KMS-11 (cell line): ENCODE results near the gene COL26A1.

Experiments
- H2AFZ ChIP-seq: fragments of 200-600 bp; sonication (generic); 2 replicates; pipeline ENCODE4 v1.6.1; 2016; ENCODE audit warnings: antibody characterized with exemption, mixed run types, low read depth
- H3K27ac ChIP-seq: fragments of 200-600 bp; sonication (generic); 2 replicates; pipeline ENCODE4 v1.6.1; 2016; ENCODE audit warnings: mild to moderate bottlenecking, mixed run types
- H3K27me3 ChIP-seq: fragments of 200-600 bp; sonication (generic); 2 replicates; pipeline ENCODE4 v1.6.1; 2017; ENCODE audit warnings: mild to moderate bottlenecking, low read depth, mixed run types, moderate library complexity; ENCODE audit not compliant: insufficient read depth
- H3K36me3 ChIP-seq: fragments of 200-600 bp; sonication (generic); 2 replicates; pipeline ENCODE4 v1.6.1; 2017; ENCODE audit warnings: mild to moderate bottlenecking, mixed run types; ENCODE audit not compliant: insufficient read depth
- H3K4me1 ChIP-seq: fragments of 200-600 bp; sonication (generic); 2 replicates; pipeline ENCODE4 v1.6.1; 2016; ENCODE audit warnings: mild to moderate bottlenecking, low read depth, mixed run types; ENCODE audit not compliant: poor library complexity, severe bottlenecking
- H3K4me2 ChIP-seq: fragments of 200-600 bp; sonication (generic); 2 replicates; pipeline ENCODE4 v1.7.0; 2016; ENCODE audit warnings: mild to moderate bottlenecking, mixed run types
- H3K4me3 ChIP-seq: fragments of 200-600 bp; sonication (generic); IDR thresholded peaks from 2 replicates; pipeline ENCODE4 v1.6.1; 2017; ENCODE audit warnings: low read depth, low read length, mixed read lengths; ENCODE audit not compliant: insufficient read depth
- H3K79me2 ChIP-seq: fragments of 200-600 bp; sonication (generic); 2 replicates; pipeline ENCODE4 v1.6.1; 2016; ENCODE audit warnings: low read depth, mixed run types; ENCODE audit not compliant: insufficient read depth
- H3K9ac ChIP-seq: fragments of 200-600 bp; sonication (generic); 2 replicates; pipeline ENCODE4 v1.6.1; 2016; ENCODE audit warnings: mild to moderate bottlenecking, mixed run types
- H4K20me1 ChIP-seq: fragments of 200-600 bp; sonication (generic); 2 replicates; pipeline ENCODE4 v1.6.1; 2016; ENCODE audit warnings: mild to moderate bottlenecking, mixed run types; ENCODE audit not compliant: insufficient read depth
- CTCF ChIP-seq: fragments of 200-600 bp; sonication (generic); conservative IDR thresholded peaks from 2 replicates; pipeline ENCODE4 v1.6.1; 2017; ENCODE audit warnings: low read depth, mild to moderate bottlenecking, antibody characterized with exemption, low read length, moderate library complexity, mixed read lengths

The COL26A1 gene

GRCh38 chr7:101581891-101582290 is 219.2 kb downstream of the COL26A1 start:
- no peak overlapping the region for H3K27ac ChIP-seq
- H4K20me1 ChIP-seq: no peaks in the 10 kb centered on the region
- no peaks in the 10 kb centered on the region for H3K79me2 ChIP-seq
- no peak overlapping the region for H3K4me3 ChIP-seq
- H2AFZ ChIP-seq: no peak overlapping the region
- no peaks in the 10 kb centered on the region; the same call in 1 of the 2 replicates for H3K27me3 ChIP-seq
- TF ChIP-seq CTCF: no peak
- no peaks in the 10 kb centered on the region for H3K36me3 ChIP-seq
- H3K4me1 ChIP-seq: no peaks in the 10 kb centered on the region
- no peak overlapping the region for H3K4me2 ChIP-seq
- H3K9ac ChIP-seq: no peak overlapping the region

DNA sequence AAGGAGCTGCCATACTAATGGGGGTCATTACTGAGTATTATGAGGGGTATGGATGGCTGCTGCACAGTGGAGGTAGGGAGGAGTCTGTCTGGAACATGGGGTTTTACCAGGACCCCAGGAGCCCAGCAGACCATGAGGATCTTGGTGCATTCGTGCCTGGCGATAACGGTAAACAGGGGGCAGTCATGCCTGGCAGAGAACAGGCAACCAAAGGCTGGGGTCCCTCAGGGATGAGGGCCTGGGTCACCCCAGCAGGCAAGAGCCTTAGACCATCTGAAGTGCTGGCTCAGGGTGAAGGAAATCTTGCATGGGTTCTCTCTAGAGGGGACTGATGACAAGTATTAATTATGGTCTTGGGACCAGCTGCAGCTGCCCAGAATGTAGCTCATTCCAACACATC is 220.3 kb downstream of the COL26A1 start:
- H3K9ac ChIP-seq: no peak overlapping the region
- no peaks in the 10 kb centered on the region for H3K4me1 ChIP-seq
- H3K4me2 ChIP-seq: no peak overlapping the region
- H3K4me3 ChIP-seq: no peak overlapping the region
- no peaks in the 10 kb centered on the region; the same call in 1 of the 2 replicates for H3K27me3 ChIP-seq
- no peaks in the 10 kb centered on the region for H3K36me3 ChIP-seq
- no peak for TF ChIP-seq CTCF
- no peaks in the 10 kb centered on the region for H4K20me1 ChIP-seq
- H2AFZ ChIP-seq: no peak overlapping the region
- H3K79me2 ChIP-seq: no peaks in the 10 kb centered on the region
- no peak overlapping the region for H3K27ac ChIP-seq

GRCh38 chr7:101586078-101586905 is 223.6 kb downstream of the COL26A1 start:
- Histone ChIP-seq H3K79me2 (no peaks in the 10 kb centered on the region), H3K4me3 (no peak overlapping the region), H3K27me3 (no peaks in the 10 kb centered on the region; the same call in 1 of the 2 replicates), H3K4me2 (no peak overlapping the region), H3K27ac (no peak overlapping the region), H3K9ac (no peak overlapping the region), H4K20me1 (no peaks in the 10 kb centered on the region), H3K36me3 (no peaks in the 10 kb centered on the region), H3K4me1 (no peaks in the 10 kb centered on the region), H2AFZ (no peak overlapping the region)
- TF ChIP-seq CTCF: no peak

DNA sequence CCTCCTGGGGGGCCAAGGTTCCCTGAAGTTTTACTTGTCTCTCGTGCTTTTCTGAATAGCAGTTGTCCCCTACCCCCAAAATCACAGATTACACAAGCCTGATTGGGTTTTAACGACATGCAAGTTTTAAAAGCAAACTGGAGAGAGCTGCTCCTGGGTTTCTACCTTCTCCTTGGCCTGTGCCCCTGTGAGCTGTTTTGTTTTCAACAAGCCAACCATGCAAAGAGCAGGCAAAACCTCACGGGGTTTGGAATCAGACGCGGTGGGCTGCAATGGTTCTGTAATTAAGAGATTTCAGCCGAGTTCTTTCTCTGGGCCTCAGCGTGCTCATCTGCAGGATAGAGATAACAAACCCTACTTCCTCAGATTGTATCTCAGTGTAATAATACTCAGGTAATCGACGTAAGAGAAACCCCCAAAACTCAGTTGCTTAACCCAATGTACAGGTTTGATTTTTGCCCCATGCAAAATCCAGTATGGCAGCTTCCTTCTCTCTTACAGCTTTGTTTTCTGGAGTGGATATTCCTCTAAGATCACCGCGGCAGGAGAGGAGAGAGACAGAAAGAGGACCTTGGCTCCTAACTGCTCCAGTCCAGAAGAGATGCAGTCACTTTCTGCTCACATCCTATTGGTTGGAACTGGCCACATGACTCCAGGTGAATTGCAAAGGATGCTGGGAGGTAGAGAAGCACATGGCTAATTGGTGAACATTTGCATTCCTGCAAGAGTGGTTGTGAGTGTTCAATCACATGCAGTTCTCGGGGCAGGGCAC is 224.4 kb downstream of the COL26A1 start:
- Histone ChIP-seq H3K4me1 (no peaks in the 10 kb centered on the region), H3K27ac (no peak overlapping the region), H4K20me1 (no peaks in the 10 kb centered on the region), H3K4me2 (no peak overlapping the region), H3K4me3 (no peak overlapping the region), H3K36me3 (no peaks in the 10 kb centered on the region), H2AFZ (peak overlapping the region; percentile 44; the same call in 1 of the 2 replicates), H3K9ac (no peak overlapping the region), H3K79me2 (no peaks in the 10 kb centered on the region), H3K27me3 (no peaks in the 10 kb centered on the region; the same call in 1 of the 2 replicates)
- no peak for TF ChIP-seq CTCF
